ENCODE results near the gene KCTD13.

Gene KCTD13

DNA sequence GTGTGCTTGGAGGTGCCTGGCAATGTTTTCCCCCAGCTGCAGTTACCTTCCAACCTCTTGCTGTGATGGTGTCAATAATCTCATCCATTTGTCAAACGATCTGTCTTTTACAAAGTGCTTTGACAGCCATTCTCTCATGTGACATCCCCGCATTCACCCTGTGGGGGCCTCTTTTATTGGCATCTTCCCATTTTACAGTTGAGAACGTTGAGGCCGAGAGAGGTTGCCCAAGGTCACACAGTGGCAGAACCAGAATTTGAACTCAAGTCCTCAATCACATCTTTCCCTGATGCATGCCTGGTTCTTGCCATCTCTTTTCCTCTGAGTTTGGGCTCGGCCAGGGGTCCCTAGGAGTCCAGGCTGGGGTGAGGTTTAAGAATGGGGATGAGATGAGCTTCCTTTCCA lies 49.1 kb upstream of the KCTD13 start:
- Histone ChIP-seq H3K27ac (ENCODE audit: extremely low read depth, low read depth, low read length) (no peak overlapping the region), H3K36me3 (ENCODE audit: control insufficient read depth in 2 of 2, insufficient read depth in 1 of 2, low read length in 2 of 2) (peaks cover 5 to 63% of the 10 kb centered on the region in 2 experiments; a peak in 1 of 3 replicates), H3K9me3 (ENCODE audit: control insufficient read depth, insufficient read depth, low read depth, low read length) (no peaks in the 10 kb centered on the region), H3K4me3 (ENCODE audit: low read depth, low read length) (peak overlapping the region; percentile 72), H3K4me1 (ENCODE audit: control insufficient read depth, insufficient read depth, low read length) (peaks cover 8% of the 10 kb centered on the region)
- ChIA-PET CTCF (interaction anchor here (0.6 to 2.0 kb wide), 7 partner anchors 10 to 246 kb away, joined by 3 to 5 read pairs (median 4); no protein-coding TSS in a partner anchor), POLR2A (interaction anchor here (0.6 to 5.4 kb wide), 11 partner anchors 11 to 160 kb away, joined by 3 to 58 read pairs (median 5); partner anchors contain the start of genes HIRIP3, INO80E, KCTD13 and PAGR1)
- 0 out of 2 replicates have a peak, but pooled peaks have one; percentile 11 for TF ChIP-seq ZBTB7A (tag by site-specific recombination; IDR thresholded peaks at IDR 0.05; ENCODE audit: low read depth)
- peak; percentile 13; the same call in 1 of the 2 replicates for TF ChIP-seq TRIM28 (IDR thresholded peaks at IDR 0.05; ENCODE audit: borderline replicate concordance, low read length)
- no peak for TF ChIP-seq ZNF239 (tag by site-specific recombination; IDR thresholded peaks at IDR 0.05)
- 0 out of 2 replicates have a peak, but pooled peaks have one; percentile 8 for TF ChIP-seq SP7 (tag by site-specific recombination; IDR thresholded peaks at IDR 0.05)
- 0 out of 2 replicates have a peak, but pooled peaks have one; percentile 13 for TF ChIP-seq KLF17 (tag by site-specific recombination; IDR thresholded peaks at IDR 0.05)
- peak; percentile 21; the same call in 1 of the 2 replicates for TF ChIP-seq ZNF623 (tag by site-specific recombination; IDR thresholded peaks at IDR 0.05)
- TF ChIP-seq SP3 (tag by site-specific recombination; IDR thresholded peaks at IDR 0.05): no peak
- peak; percentile 13; the same call in 1 of the 2 replicates for TF ChIP-seq ZNF639 (tag by site-specific recombination; IDR thresholded peaks at IDR 0.05)
- TF ChIP-seq, protein P1, sequence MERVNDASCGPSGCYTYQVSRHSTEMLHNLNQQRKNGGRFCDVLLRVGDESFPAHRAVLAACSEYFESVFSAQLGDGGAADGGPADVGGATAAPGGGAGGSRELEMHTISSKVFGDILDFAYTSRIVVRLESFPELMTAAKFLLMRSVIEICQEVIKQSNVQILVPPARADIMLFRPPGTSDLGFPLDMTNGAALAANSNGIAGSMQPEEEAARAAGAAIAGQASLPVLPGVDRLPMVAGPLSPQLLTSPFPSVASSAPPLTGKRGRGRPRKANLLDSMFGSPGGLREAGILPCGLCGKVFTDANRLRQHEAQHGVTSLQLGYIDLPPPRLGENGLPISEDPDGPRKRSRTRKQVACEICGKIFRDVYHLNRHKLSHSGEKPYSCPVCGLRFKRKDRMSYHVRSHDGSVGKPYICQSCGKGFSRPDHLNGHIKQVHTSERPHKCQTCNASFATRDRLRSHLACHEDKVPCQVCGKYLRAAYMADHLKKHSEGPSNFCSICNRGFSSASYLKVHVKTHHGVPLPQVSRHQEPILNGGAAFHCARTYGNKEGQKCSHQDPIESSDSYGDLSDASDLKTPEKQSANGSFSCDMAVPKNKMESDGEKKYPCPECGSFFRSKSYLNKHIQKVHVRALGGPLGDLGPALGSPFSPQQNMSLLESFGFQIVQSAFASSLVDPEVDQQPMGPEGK (tag by site-specific recombination; IDR thresholded peaks at IDR 0.05): 0 out of 2 replicates have a peak, but pooled peaks have one; percentile 2
- peak; percentile 70; the same call in 1 of the 2 replicates for TF ChIP-seq ZNF580 (tag by site-specific recombination; IDR thresholded peaks at IDR 0.05)
- TF ChIP-seq ZNF121 (tag by site-specific recombination; IDR thresholded peaks at IDR 0.05): no peak

- no peaks in the 10 kb centered on the region for H3K9me3 ChIP-seq (ENCODE audit: control insufficient read depth, insufficient read depth, low read depth, low read length)
- H3K4me3 ChIP-seq (ENCODE audit: low read depth, low read length): peak overlapping the region; percentile 72
- CTCF ChIA-PET: interaction anchor here (0.6 to 3.2 kb wide), 4 partner anchors 11 to 631 kb away, joined by 3 to 13 read pairs (median 5); no protein-coding TSS in a partner anchor
- POLR2A ChIA-PET: interaction anchor here (0.5 to 5.4 kb wide), 20 partner anchors 8 to 166 kb away, joined by 3 to 58 read pairs (median 5); partner anchors contain the start of genes HIRIP3, INO80E, KCTD13 and PAGR1
- peaks cover 8% of the 10 kb centered on the region for H3K4me1 ChIP-seq (ENCODE audit: control insufficient read depth, insufficient read depth, low read length)
- H3K27ac ChIP-seq (ENCODE audit: extremely low read depth, low read depth, low read length): peak overlapping the region; percentile 76
- peaks cover under 1 to 61% of the 10 kb centered on the region in 2 experiments; a peak in 1 of 3 replicates for H3K36me3 ChIP-seq (ENCODE audit: control insufficient read depth in 2 of 2, insufficient read depth in 1 of 2, low read length in 2 of 2)
- TF ChIP-seq KLF16 (tag by site-specific recombination; IDR thresholded peaks at IDR 0.05): no peak
- no peak for TF ChIP-seq ZNF214 (tag by site-specific recombination; IDR thresholded peaks at IDR 0.05; ENCODE audit: borderline replicate concordance)
- TF ChIP-seq OSR2 (tag by site-specific recombination; IDR thresholded peaks at IDR 0.05): no peak
- no peak for TF ChIP-seq GLI2 (tag by site-specific recombination; IDR thresholded peaks at IDR 0.05; ENCODE audit: borderline replicate concordance, low read depth)
- peak; percentile 57; the same call in 1 of the 2 replicates for TF ChIP-seq ZNF18 (tag by site-specific recombination; IDR thresholded peaks at IDR 0.05)
- TF ChIP-seq, protein P2, sequence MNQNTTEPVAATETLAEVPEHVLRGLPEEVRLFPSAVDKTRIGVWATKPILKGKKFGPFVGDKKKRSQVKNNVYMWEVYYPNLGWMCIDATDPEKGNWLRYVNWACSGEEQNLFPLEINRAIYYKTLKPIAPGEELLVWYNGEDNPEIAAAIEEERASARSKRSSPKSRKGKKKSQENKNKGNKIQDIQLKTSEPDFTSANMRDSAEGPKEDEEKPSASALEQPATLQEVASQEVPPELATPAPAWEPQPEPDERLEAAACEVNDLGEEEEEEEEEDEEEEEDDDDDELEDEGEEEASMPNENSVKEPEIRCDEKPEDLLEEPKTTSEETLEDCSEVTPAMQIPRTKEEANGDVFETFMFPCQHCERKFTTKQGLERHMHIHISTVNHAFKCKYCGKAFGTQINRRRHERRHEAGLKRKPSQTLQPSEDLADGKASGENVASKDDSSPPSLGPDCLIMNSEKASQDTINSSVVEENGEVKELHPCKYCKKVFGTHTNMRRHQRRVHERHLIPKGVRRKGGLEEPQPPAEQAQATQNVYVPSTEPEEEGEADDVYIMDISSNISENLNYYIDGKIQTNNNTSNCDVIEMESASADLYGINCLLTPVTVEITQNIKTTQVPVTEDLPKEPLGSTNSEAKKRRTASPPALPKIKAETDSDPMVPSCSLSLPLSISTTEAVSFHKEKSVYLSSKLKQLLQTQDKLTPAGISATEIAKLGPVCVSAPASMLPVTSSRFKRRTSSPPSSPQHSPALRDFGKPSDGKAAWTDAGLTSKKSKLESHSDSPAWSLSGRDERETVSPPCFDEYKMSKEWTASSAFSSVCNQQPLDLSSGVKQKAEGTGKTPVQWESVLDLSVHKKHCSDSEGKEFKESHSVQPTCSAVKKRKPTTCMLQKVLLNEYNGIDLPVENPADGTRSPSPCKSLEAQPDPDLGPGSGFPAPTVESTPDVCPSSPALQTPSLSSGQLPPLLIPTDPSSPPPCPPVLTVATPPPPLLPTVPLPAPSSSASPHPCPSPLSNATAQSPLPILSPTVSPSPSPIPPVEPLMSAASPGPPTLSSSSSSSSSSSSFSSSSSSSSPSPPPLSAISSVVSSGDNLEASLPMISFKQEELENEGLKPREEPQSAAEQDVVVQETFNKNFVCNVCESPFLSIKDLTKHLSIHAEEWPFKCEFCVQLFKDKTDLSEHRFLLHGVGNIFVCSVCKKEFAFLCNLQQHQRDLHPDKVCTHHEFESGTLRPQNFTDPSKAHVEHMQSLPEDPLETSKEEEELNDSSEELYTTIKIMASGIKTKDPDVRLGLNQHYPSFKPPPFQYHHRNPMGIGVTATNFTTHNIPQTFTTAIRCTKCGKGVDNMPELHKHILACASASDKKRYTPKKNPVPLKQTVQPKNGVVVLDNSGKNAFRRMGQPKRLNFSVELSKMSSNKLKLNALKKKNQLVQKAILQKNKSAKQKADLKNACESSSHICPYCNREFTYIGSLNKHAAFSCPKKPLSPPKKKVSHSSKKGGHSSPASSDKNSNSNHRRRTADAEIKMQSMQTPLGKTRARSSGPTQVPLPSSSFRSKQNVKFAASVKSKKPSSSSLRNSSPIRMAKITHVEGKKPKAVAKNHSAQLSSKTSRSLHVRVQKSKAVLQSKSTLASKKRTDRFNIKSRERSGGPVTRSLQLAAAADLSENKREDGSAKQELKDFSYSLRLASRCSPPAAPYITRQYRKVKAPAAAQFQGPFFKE (tag by site-specific recombination; IDR thresholded peaks at IDR 0.05; ENCODE audit: borderline replicate concordance): no peak
- TF ChIP-seq ZNF133 (tag by site-specific recombination; IDR thresholded peaks at IDR 0.05): no peak
- no peak for TF ChIP-seq ZNF223 (tag by site-specific recombination; IDR thresholded peaks at IDR 0.05)
Measured at GRCh38 chr16:29974291-29975133, 48.5 kb upstream of the KCTD13 start.
